GM23248 (cell line): ENCODE data around the gene TPD52L2. TPM values are rescaled to one million over a fixed set of nuclear protein-coding genes. Genes with fewer than 3 reads are reported as not detected.
"Not testable (repeated sequence)": the region's sequence is repeated elsewhere in the genome, so short reads cannot be mapped to it uniquely, and the experiment has no call there.

Experiments
- DNase-seq: peaks from one replicate; pipeline ENCODE4 v3.0.0-alpha.2; 2015
- H2AFZ ChIP-seq: fragments of 200-600 bp; sonication (generic); 2 replicates; pipeline ENCODE4 v1.6.1; 2016; ENCODE audit warnings: antibody characterized with exemption
- H3F3A ChIP-seq: fragments of 200-600 bp; sonication (generic); 2 replicates; pipeline ENCODE4 v1.6.1; 2016; ENCODE audit warnings: mild to moderate bottlenecking, antibody characterized with exemption, mixed run types; ENCODE audit not compliant: insufficient read depth
- H3K27ac ChIP-seq: fragments of 200-600 bp; sonication (generic); 2 replicates; pipeline ENCODE4 v1.5.1; 2016; ENCODE audit warnings: mild to moderate bottlenecking
- H3K27me3 ChIP-seq: fragments of 200-600 bp; sonication (generic); replicated peaks from 2 replicates; pipeline ENCODE4 v1.6.1; 2016; ENCODE audit warnings: mild to moderate bottlenecking; ENCODE audit not compliant: insufficient read depth
- H3K36me3 ChIP-seq: fragments of 200-600 bp; sonication (generic); 2 replicates; pipeline ENCODE4 v1.6.1; 2016; ENCODE audit warnings: low read depth, mild to moderate bottlenecking
- H3K4me1 ChIP-seq: fragments of 200-600 bp; sonication (generic); 2 replicates; pipeline ENCODE4 v1.6.1; 2016; ENCODE audit warnings: mild to moderate bottlenecking; ENCODE audit not compliant: insufficient read depth
- H3K4me2 ChIP-seq: fragments of 200-600 bp; sonication (generic); one replicate; pipeline ENCODE4 v1.6.1; 2016; ENCODE audit warnings: mild to moderate bottlenecking; ENCODE audit not compliant: unreplicated experiment
- H3K4me3 ChIP-seq: fragments of 200-600 bp; sonication (generic); 2 replicates; pipeline ENCODE4 v1.5.1; 2016; ENCODE audit warnings: mild to moderate bottlenecking
- H3K79me2 ChIP-seq: fragments of 200-600 bp; sonication (generic); 2 replicates; pipeline ENCODE4 v1.6.1; 2016; ENCODE audit warnings: mild to moderate bottlenecking; ENCODE audit not compliant: insufficient read depth
- H3K9ac ChIP-seq: fragments of 200-600 bp; sonication (generic); 2 replicates; pipeline ENCODE4 v1.6.1; 2016; ENCODE audit warnings: mild to moderate bottlenecking
- H3K9me2 ChIP-seq: fragments of 200-600 bp; sonication (generic); 2 replicates; pipeline ENCODE4 v1.6.1; 2016; ENCODE audit warnings: mixed run types, mild to moderate bottlenecking, moderate library complexity; ENCODE audit not compliant: insufficient read depth
- H3K9me3 ChIP-seq: fragments of 200-600 bp; sonication (generic); one replicate; pipeline ENCODE4 v1.6.1; 2017; ENCODE audit warnings: low read depth
- H4K20me1 ChIP-seq: fragments of 200-600 bp; sonication (generic); 2 replicates; pipeline ENCODE4 v1.6.0; 2016; ENCODE audit not compliant: insufficient read depth
- EZH2 ChIP-seq: fragments of 200-600 bp; sonication (generic); IDR thresholded peaks from 2 replicates; pipeline ENCODE4 v1.6.1; 2018; ENCODE audit warnings: antibody characterized with exemption, mild to moderate bottlenecking; ENCODE audit not compliant: insufficient read depth, poor library complexity, severe bottlenecking
- EZH2phosphoT487 ChIP-seq: fragments of 200-600 bp; sonication (generic); IDR thresholded peaks from 2 replicates; pipeline ENCODE4 v1.6.1; 2018; ENCODE audit warnings: antibody characterized with exemption, moderate library complexity, mild to moderate bottlenecking, low read depth; ENCODE audit not compliant: insufficient read depth
- WGBS, 2 experiments: methylation state at CpG; one replicate each; pipeline ENCODE4 v1.1.6; 2015 to 2017; ENCODE audit warnings: low lambda C conversion rate in 2 of 2, low coverage in 1 of 2; ENCODE audit errors: missing lambda C conversion rate in 2 of 2; 5-methylcytosine and 5-hydroxymethylcytosine counted together
- in situ Hi-C: fragments of 300-500 bp; cut with MboI; formaldehyde crosslinking; loops from 2 replicates; pipeline ENCODE4 v1.15.0; 2020
- polyA plus RNA-seq: library from polyadenylated mRNA; unstranded; fragments of >200 nt; fragmentation: Nextera tagmentation; extraction: Ambion mirVana; gene quantifications from 2 replicates; pipeline ENCODE4 v1.2.1, GENCODE V29; 2016
- total RNA-seq: library from RNA; depleted of rRNA; stranded (reverse); fragments of >200 nt; shearing (Covaris generic); gene quantifications from 2 replicates; pipeline ENCODE4 v1.2.3, GENCODE V29; 2014

TPD52L2 gene
- total and polyA plus RNA-seq, 2 experiments from 2014 or later = 214 to 220 TPM

DNA sequence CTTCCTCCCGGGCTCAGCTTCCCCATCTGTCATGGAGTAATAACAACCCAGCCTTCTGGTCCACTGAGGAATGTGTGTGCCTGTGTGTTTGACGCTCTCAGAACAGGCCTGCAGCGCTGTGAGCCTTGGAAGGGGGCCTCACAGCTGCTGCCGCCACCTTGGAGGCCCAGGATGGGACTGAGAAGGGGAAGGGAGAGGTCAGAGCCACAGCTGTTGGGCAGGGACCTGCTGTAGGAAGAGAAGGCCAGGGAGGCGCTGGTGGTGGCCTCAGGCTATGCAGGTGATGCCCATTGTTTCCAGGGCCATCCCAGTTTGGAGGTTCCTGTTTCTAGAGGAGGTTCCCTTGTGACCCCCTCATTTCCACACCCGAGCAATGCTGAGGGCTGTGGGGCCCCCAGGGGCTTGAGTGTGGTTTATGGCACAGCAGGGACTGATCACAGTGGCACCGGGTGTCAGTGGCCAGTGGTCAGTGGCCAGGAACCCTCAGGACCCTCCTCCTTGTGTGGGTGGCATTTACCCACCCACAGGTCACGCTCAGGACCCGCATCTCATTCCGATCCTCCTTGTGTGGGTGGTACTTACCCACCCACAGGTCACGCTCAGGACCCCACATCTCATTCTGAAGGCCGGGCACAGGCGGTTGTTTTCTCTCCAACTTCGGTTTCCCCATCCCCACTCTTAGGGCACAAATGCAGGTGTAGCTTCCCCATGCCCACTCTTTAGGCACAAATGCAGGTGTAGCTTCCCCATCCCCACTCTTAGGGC lies 14.0 kb downstream of the TPD52L2 start:
- Histone ChIP-seq H3K4me2 (no peak overlapping the region), H3K79me2 (peaks cover 91% of the 10 kb centered on the region), H2AFZ (no peak overlapping the region), H3K4me3 (no peak overlapping the region), H3K9me3 (no peaks in the 10 kb centered on the region), H4K20me1 (peaks cover 2% of the 10 kb centered on the region; the same call in 1 of the 2 replicates), H3K27me3 (no peaks in the 10 kb centered on the region), H3K27ac (no peak overlapping the region), H3K4me1 (no peaks in the 10 kb centered on the region), H3F3A (no peaks in the 10 kb centered on the region; the same call in 1 of the 2 replicates), H3K36me3 (peaks cover 21% of the 10 kb centered on the region), H3K9me2 (no peaks in the 10 kb centered on the region), H3K9ac (no peak overlapping the region)
- no peak for DNase-seq
- 86 to 87% methylated on average over 14 of the region's 14 CpGs for whole genome bisulfite sequencing, 2 experiments
- in situ Hi-C loops = no loop called here
- TF ChIP-seq EZH2 = no peak
- TF ChIP-seq EZH2phosphoT487 = no peak

DNA sequence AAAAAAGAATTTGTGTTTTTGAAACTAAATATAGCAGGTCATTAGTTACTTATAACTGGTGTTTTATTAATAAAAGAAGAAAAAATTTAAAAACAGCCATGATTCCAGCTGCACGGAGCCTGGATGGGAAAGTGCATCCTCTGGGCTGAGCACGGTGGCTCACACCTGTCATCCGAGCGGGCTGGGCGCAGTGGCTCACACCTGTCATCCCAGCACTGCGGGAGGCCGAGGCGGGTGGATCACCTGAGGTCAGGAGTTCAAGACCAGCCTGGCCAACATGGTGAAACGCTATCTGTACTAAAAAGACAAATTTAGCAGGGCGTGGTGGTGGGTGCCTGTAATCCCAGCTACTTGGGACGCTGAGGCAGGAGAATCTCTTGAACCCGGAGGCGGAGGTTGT lies 15.8 kb downstream of the TPD52L2 start:
- H3K4me1 ChIP-seq, in situ Hi-C loops, H3K27ac ChIP-seq, DNase-seq, H3K9me2 ChIP-seq, H3K4me3 ChIP-seq, H3K9ac ChIP-seq, H2AFZ ChIP-seq, H3K27me3 ChIP-seq, H3K4me2 ChIP-seq, H3K36me3 ChIP-seq, H3K9me3 ChIP-seq, H3F3A ChIP-seq, H4K20me1 ChIP-seq: not testable (repeated sequence)
- H3K79me2 ChIP-seq = peaks cover 92% of the 10 kb centered on the region
- 93 to 99% methylated on average over 13 of the region's 13 CpGs for WGBS, 2 experiments

DNA sequence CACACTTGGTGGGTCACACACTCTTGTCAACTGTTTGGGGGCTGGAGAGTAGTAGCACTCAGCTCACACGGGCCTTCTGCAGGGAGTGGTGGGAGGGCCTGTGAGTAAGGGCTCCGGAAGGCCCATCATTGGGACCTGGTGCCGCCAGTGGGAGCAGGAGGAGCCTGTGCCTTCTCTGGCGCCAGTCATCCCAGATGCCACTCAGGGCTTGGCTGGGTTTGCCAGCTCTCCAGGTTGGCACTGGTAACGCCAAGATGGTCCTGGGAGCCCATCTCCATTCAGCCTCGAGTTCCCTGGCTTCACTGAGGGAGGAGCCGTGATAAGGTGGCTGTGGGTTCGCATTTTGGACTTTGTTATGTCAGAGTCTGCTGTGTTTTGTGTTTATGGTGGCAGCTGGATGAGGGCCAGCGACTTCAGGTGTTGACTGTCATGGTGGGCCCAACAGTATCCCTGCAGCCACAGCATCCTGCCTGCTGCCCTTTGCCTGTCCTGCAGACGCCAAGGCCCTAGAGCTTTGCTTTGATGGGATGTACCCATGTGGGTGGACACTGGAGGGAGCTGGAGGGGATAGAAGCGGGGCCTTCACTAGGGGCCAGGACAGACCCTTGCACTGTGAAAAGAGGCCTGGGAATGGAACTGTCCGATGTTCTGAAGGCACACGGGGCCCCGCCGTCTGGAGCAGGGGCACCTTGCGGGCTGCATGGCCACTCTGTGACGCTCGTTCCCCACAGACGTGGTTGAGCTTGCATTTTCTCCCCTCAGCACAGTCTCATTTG lies 16.6 kb downstream of the TPD52L2 start:
- Histone ChIP-seq H2AFZ (no peak overlapping the region), H3K4me1 (no peaks in the 10 kb centered on the region), H3K9me2 (no peaks in the 10 kb centered on the region), H4K20me1 (peaks cover 2% of the 10 kb centered on the region; the same call in 1 of the 2 replicates), H3F3A (no peaks in the 10 kb centered on the region), H3K4me3 (no peak overlapping the region), H3K27ac (no peak overlapping the region), H3K4me2 (no peak overlapping the region), H3K27me3 (no peaks in the 10 kb centered on the region), H3K79me2 (peaks cover 91% of the 10 kb centered on the region), H3K9ac (no peak overlapping the region), H3K9me3 (no peaks in the 10 kb centered on the region), H3K36me3 (no peaks in the 10 kb centered on the region; the same call in 1 of the 2 replicates)
- DNase-seq = no peak
- in situ Hi-C loops = no loop called here
- 87 to 94% methylated on average over 18 to 19 of the region's 19 CpGs for WGBS, 2 experiments
- TF ChIP-seq EZH2 = no peak
- no peak for TF ChIP-seq EZH2phosphoT487

DNA sequence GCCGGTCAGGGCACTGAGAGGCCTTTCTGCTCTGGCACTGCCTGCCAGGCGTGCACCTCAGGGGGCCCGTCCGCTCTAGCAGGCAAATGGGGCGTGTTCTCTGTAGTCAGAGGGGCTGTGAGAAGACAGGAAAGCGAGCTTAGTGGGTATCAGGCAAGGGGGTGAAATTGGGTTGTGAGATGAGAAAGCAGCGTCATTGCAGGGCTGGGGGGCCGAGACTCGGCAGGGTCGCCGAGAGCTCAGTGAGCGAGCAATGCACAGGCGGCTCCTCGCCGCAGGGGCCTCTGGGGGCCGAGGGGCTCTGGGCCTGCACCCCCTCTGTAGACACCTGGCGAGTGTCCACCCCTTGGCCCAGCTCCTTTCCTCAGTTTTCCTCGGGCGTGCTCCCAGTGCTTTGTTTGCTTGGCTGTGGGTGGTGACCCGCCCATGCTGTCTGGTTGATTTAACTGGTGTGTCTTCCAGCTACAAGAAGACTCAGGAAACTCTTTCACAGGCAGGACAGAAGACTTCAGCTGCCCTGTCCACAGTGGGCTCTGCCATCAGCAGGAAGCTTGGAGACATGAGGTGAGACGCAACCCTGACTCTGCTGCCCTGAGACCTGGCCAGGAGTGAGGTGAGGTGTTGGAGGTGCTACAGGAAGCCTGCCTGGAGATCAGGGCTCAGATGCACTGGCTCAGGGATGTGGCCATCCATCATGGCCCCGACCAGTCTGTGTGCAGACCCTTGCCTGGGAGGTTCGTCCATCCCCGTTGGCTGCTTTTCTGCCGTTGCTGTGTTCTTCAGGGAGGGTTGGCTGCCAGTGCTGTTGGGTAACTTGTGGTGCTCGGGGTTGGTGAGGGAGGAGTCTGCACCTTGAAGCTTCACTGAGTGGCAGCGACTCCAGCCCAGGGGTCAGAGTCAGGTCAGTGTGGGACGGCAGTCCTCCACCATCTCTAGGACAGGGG lies 17.5 kb downstream of the TPD52L2 start:
- no peaks in the 10 kb centered on the region for H3K9me2 ChIP-seq
- no peaks in the 10 kb centered on the region for H3K9me3 ChIP-seq
- H3K4me2 ChIP-seq = no peak overlapping the region
- H3K27ac ChIP-seq = no peak overlapping the region
- no peaks in the 10 kb centered on the region; the same call in 1 of the 2 replicates for H3K36me3 ChIP-seq
- TF ChIP-seq EZH2phosphoT487 = no peak
- no peak for TF ChIP-seq EZH2
- H3K4me3 ChIP-seq = no peak overlapping the region
- no peaks in the 10 kb centered on the region for H4K20me1 ChIP-seq
- H2AFZ ChIP-seq = no peak overlapping the region
- no peaks in the 10 kb centered on the region for H3K27me3 ChIP-seq
- no peak for DNase-seq
- H3F3A ChIP-seq = no peaks in the 10 kb centered on the region
- WGBS, 2 experiments = 88% methylated on average over 28 of the region's 28 CpGs
- H3K9ac ChIP-seq = no peak overlapping the region
- H3K79me2 ChIP-seq = peaks cover 91% of the 10 kb centered on the region
- H3K4me1 ChIP-seq = no peaks in the 10 kb centered on the region
- in situ Hi-C loops = no loop called here
